Limb (tissue), 2 donors: ENCODE measurements around the gene KSR2.
A peak's percentile ranks its signal among the peaks of the same experiment; 100 is the strongest.
"Not testable (repeated sequence)": the region's sequence is repeated elsewhere in the genome, so short reads cannot be mapped to it uniquely, and the experiment has no call there.

ENCODE experiments used
- DNase-seq, 2 donors: peaks; one replicate each; pipeline ENCODE4 v3.0.0-alpha.2; 2016; ENCODE audit errors: extremely low spot score in 2 of 2

KSR2 gene

DNA sequence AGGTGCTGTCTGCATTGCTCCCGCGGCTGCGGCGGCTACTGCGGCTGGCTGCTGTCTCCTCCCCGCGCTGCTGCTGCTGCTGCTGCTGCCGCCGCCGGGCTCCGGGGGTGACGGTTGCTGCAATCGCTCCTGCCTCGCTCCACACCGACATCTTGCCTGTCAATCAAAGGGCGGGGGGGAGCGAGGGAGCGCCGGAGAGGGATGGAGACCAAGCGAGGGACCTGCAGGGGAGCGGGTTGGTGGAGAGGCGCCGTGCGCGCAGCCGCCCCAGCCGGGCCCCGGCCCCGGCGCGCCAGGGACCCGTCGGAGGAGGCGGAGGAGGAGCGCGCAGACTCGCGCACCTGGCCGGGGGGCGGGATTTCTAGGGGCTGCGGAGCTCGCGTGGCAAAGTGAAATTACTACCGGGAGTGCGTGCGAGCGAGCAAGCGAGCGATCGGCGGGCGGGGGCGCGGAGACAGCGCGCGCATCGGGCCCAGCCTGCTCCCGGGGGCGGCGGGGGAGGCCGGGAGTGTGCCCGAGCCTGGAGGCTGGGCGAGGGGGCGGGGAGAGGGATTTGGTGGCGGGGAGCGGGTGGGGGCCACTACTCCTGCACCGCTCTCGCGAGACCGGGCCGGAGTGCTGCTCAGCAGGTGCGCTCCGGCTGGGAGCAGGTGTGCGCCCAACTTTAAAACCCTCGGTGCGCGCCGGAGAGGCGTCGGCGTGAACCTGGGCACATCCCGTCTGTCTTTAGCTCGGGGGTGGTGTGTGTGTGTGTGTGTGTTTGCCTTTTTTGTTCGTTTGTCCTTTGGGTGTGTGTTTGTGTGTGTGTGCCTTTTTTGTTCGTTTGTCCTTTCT is at the start of gene KSR2:
KSR2 (minus strand) TSS at position 165 of the 834 bp plus-strand sequence. CDS start 735 bp downstream, outside the sequence.
- peak in 1 of 2 donors; percentile 82 for DNase-seq

DNA sequence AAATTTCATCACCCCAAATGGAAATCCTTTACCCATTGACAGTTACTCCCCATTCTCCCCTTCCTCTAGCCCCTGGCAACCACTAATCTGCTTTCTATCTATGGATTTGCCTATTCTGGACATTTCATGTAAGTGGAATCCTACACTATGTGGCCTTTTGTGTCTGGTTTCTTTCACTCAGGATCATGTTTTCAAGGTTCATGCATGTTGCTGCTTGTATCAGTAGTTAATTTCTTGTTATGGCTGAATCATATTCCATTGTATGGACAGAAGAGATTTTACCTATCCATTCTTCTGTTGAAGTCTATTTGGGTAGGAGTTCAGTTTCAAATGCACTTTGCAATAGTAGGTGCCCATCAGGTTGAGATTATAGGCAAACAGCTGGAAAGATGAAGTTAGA is 49.1 kb upstream of the KSR2 start:
- DNase-seq = no peak

DNA sequence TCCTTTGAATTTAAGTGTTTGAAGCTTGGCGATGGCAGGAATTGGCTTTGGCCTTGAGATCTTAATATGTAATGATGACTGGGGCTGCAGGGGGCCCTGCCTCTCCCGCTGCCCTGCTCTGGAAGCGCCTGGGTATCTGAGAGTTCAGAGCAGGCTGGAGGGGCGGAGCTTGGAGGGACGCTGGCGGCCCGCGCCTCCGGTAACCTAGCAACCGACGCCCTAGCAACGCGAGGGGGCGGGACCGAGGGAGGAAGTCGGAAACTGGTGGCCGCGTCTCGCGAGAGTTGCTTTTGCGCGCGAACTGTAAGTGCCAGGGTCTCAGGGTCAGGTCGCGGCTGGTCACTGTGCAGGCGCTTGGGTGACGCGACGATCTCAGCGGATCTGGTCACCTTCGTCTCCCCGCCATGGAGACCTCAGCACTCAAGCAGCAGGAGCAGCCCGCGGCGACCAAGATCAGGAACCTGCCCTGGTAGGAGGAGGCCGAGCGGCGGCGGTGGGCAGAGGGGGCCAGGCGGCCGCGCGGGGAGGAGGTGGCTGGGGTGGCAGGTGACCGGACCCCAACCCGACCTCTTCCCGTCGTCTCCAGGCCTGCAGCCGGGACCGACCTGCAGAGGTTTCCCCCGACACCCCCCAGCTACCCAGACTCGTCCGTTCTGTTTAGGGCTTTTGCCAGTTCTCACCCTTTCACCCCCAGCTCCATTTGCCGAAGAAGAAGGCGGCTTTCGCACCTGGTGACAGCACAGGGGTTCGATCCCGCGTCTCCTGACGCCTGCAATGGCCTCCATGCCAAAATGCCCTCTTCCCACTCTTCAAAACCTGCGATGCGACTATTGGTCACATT is 47.9 kb upstream of the KSR2 start, which contains the start of gene RFC5:
RFC5 (plus strand) TSS at position 280 of the 841 bp plus-strand sequence; CDS start at position 405, 125 bp downstream.
- DNase-seq = peak; percentile 98 to 99

DNA sequence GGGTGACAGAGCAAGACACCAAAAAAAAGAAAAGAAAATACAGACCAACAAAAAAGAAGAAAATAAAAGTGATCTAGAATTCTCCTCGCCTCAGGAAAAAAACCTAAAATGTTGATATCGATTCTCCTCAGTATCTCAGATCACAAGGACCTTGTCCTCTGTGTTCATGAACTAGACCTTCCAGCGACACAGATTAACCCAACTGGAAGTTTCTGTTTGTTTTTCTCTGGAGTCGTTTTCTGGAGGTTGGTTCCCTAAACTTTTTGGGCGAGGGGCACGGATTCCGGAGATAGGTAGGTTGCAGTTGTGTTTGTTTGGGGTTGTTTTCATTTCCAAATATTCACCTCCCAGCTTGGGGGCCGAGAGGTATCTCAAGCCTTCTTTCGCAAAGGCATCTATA is 47.2 kb upstream of the KSR2 start:
- no peak for DNase-seq

DNA sequence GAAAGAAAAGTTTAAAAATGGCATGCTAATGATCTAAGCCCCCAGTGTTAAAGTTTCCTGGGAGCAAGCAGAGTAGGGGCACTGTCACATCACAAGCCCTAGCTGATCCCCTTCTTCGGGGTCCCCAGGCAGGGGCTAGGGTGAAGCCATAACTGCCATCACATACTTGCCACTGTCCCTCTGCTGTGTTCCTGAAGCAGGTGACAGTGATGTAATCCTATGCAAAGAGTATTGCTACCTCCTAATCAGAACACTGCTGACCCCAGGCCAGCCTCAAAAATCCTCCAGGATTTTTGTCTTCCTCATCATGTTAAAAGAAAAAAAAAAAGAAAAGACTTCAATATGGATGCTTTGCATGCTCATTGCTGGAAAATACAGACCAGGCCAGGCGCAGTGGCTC is 46.5 kb upstream of the KSR2 start:
- DNase-seq = no peak

DNA sequence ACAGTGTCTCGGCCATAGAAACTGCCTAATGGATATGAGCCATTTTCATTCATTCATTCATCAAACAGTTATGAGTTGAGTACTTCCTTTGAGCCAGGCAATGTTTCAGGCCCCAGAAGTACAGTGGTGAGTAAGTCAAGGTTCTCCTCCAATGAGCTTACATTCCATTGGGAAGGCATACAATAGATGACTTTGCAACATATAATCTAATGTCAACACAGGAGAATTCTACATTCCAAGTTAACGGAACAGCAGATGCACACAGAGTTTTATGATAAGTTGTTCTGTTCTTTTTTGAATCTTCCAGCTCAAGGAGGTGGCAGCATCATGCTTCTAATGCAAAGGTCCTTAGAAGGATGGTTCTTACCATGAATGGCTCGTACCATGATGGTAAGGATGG is 44.5 kb upstream of the KSR2 start:
- no peak for DNase-seq

DNA sequence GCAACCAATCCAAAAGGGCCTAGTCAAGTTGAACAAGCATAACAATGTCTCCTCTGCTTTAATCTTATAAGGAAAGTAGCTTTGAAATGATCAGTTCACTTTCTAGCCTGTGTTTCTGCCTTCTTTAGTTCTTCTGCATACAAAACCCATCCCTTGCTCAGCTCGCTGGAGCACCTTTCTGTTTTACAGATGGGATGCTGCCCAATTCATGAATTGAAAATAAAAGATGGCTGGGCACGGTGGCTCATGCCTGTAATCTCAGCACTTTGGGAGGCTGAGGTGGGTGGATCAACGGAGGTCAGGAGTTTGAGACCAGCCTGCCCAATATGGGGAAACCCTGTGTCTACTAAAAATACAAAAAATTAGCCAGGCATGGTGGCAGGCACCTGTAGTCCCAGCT is 43.2 kb upstream of the KSR2 start:
- DNase-seq = no peak

DNA sequence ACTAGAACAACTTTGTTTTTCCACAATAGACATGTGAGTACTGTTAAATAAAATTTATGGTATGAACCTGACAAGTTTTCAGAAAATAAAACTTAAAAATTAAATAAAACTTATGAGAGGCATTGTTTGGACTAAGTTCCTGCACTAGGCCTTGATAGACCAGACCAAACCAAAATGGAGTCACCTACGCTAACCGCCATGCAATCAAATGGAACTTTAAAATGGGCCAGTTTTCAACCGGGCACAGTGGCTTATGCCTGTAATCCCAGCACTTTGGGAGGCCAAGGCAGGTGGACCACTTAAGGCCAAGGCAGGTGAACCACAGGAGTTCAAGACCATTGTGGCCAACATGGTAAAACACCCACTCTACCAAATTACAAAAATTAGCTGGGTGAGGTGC is 42.6 kb upstream of the KSR2 start:
- DNase-seq = no peak

DNA sequence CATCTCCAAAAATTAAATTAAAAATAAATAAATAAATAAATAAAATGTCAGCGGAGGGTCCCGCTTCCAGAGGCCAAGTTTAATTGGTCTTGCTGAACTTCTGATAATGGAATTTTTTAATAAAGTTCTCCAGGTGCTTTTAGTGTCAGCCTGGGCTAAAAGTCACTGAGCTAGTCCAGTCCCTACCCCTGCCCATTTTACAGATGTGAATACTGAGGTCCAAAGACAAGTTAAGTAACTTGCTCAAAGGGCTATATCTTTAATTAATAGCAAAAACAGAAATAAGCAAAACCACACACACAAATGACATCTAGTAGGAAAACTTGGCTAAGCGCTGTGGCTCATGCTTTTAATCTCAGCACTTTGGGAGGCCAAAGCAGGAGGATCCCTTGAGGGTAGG is 42.1 kb upstream of the KSR2 start:
- DNase-seq = no peak

DNA sequence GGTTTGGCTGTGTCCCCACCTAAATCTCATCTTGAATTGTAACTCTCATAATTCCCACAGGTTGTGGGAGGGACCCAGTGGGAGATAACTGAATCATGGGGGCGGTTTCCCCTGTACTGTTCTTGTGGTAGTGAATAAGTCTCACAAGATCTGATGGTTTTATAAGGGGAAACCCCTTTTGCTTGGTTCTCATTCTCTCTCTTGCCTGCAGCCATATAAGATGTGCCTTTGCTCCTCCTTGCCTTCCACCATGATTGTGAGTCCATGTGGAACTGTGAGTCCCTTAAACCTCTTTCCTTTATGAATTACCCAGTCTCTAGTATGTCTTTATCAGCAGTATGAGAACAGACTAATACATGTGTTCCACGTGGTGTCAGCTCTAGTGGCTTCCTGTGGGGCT is 31.0 kb upstream of the KSR2 start:
- DNase-seq = not testable (repeated sequence)

DNA sequence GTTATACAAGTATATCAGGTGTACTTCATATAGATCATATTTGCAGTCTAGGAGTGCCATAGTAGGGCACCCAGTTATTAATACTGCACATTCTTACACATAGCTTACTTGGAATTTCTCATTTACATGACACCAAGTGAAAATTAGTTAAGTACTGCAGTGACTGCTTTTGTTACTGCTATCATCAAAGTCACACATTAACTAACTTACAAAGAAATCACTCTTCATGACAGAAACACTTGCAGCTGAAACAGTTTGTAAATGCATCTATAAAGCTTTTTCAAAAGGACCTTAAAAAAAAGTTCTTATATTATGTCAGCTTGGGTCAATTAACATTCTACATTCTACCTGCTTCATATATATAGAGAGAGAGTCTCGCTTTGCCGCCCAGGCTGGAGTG is 29.9 kb upstream of the KSR2 start:
- no peak for DNase-seq

DNA sequence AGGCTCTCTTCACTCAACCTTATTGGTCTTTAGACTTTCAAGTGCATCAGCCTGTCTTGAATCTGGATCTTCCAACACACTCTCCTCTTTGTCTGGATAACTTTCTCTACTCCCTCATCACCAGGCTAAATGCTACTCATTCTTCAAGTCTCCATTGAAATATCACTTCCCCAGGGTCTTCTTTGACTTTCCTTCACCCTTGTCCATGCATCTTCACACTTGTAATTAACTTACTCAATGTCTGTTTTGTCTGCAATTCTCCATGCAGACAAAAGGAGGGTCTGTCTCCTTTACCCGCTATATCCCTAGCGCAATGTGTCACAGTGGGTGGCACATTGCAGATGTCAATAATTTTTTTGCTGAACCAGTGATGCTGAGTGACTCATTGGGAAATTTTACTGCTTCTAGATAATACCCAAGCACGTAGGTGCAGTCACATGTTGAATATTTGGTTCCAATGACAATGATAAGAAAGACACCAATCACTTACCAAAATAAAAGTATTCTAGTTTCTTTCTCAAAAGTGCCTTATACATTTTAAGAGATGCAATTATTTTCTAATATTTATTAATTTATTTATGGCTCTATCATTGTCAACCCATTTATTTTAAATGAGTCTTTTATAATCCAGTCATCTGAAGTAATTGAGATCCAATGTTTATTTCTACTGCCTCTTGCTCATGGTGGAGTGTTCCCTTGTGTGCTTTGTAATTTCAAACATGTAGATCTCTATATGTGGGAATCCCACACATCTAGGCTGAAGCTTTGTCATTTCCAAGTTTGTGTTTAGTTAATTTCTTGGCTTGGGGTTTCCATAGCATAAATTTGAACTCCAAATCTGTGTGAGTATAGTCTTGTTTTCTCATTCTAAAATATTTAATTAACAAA is 26.0 kb upstream of the KSR2 start:
- DNase-seq = no peak

DNA sequence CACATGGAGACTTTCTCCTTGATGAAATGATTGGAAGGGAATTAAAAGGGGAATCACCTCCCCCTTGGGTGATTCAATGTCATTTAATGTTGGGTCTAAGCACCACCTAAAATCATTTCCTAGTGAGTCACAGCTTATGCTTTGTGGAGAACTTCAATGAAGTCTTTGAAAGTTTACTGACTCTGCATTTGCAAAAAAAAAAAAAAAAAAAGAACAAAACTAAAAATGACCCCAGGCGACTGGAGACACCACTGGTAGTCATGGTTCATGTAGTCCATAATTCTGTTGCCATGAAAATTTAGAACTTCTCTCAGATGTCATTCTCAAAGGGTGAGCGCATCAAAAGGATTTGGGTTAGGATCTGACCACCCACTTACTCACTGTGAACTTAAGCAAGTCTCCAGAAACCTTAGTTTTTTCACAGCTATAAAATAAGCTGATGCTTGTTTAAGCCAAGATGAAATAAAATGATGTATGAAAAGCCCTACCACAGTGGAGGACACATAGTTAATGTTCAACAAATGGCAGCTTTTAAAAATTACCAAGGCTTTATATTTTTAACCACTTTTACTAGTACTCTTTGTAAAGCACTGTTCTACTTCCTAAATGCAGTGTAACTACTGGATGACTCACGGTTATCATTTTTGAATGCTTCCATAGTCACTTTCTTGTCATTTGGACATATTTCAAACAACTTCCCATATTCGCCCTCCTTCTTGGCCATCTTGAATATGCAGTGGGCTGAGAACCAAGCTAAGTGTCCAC is 18.1 kb upstream of the KSR2 start:
- DNase-seq = no peak

DNA sequence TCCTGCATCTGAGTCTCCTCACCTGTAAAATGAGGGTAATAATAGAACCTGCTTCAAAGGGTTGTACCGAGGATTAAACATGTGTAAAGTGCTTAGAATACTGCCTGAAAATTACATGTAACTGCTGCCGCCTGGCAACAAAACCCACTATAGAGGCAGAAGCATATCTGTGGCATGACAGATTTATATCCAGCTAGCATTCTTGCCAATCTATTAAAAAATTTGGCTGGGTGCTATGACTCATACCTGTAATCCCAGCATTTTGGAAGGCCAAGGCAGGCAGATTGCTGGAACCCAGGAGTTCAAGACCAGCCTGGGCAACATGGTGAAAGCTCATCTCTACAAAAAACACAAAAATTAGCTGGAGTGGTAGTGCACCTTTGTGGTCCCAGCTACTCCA is 16.4 kb upstream of the KSR2 start:
- DNase-seq = no peak

DNA sequence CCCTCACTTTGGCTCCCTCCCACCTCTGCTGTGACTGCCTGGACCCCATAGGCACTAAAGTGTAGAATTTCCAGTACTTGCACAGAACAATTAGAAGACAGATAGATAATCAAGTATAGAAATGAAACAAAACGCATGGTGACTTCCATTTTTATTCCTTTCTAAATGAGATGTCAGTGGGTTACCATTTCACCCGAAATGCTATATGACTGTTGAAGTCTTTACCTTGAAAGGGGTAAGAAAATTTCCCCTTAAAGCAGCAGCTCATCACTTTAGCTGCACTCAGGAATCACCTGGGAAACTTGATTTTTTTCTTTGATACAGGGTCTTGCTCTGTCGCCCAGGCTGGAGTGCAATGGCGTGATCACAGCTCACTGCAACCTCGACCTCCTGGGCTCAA is 12.5 kb upstream of the KSR2 start:
- no peak for DNase-seq

DNA sequence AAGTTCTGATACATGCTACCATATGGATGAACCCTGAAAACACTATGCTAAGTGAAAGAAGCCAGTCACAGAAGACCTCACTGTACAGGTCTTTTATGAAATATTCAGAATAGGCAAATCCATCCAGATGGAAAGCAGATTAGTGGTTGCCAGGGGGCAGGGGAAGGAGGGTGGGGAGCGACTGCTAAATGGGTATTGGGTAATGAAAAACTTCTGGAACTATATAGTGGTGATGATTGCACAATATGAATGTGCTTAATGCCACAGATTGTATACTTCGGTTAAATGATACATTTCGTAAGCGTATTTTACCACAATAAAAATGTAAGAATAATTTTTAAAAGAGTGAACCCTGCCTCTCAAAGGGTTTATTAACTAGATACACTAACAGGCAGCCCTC is 11.8 kb upstream of the KSR2 start:
- DNase-seq = no peak

DNA sequence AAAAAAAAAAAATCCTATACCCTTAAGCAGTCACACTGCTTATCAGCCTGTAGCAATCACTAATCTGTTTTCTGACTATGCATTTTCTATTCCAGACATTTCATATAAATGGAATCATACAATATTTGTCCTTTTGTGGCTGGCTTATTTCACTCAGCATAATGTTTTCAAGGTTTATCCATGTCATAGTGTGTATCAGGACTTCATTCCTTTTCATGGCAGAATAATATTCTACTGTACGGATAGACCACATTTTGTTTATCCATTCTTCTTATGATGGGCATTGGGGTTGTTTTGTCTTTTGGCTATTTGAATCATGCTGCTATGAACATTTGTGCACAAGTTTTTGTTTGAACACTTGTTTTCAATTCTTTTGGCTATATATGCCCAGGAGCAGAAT is 8.6 kb upstream of the KSR2 start:
- no peak for DNase-seq

DNA sequence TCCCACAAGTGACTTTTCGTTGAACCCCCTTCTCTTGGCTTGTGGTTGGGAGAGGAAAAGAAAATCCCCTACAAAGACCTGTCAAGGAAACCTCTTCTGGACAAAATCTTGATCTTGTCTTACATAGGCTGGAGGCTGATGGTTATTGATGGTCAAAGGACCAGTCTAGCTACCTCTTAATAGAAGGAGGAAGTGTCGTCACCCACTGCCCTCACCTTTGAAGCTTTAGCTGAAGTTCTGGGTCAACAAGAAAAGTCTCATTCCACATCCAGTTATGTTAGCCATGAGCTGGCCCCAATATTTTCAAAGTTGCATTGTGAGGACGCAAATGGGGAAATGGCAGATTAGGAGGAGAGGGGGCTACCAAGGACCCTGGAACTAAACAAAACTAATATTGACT is 6.2 kb upstream of the KSR2 start:
- DNase-seq = no peak

DNA sequence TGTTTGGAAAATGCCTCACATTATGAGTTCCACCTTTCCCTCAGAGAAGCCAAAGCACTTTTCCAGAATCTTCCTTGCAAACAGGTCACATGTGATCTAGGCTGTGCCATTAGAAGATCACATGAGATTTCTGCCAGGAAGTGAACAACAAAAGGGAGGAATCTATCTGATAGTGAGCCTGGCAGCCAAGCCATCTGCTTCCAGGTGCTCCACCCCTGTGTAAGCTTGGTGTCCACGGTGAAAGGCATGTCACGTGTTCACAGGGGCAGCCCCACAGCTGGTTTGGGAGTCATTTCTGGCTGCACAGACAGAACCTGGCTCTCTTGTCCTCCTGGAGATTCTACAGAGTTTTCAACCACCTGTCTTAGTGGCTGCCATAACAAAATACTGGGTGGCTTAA is 3.5 kb upstream of the KSR2 start:
- no peak for DNase-seq

DNA sequence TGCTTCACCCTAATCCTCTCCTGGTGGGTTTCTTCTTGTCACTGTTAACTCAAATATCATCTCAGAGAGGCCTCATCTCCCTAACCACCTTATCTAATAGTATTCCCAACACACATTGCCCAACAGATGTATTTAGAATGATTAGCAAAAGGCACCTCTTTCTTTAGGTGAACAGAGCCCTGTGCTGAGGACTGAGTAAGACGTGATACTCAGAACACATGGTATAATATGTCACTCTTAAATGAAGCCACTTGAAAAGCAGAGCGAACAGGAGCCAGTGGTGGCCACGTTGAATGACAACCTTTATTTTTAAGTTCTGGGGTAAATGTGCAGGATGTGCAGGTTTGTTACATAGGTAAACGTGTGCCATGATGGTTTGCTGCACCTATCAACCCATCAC is 1.5 kb upstream of the KSR2 start:
- DNase-seq = no peak
